Calu3 (cell line): Measurements from ENCODE around the gene ITGAV. TPM values are rescaled to one million over a fixed set of nuclear protein-coding genes. Genes with fewer than 3 reads are reported as not detected.
A peak's percentile ranks its signal among the peaks of the same experiment; 100 is the strongest.

Experiments used
- BruUV-seq: library from RNA; stranded (reverse); fragments of 400-500 nt; replicated peaks from 2 replicates; lab custom pipeline; 2021; lab: Mats Ljungman, UMichigan
- CTCF ChIA-PET: fragments of 300-600 bp; sonication (Branson Sonifier 250); formaldehyde crosslinking; loops from one replicate; lab custom pipeline; 2022; ENCODE audit warnings: antibody characterized with exemption; lab: Charles Lee
- DNase-seq: peaks from one replicate; pipeline ENCODE4 v3.0.0; 2022
- H3K27ac Mint-ChIP-seq: one replicate; pipeline ENCODE4 v1.8.0; 2022; ENCODE audit warnings: mixed read lengths; ENCODE audit not compliant: unreplicated experiment
- H3K27me3 Mint-ChIP-seq: one replicate; pipeline ENCODE4 v1.8.0; 2022; ENCODE audit warnings: mixed read lengths; ENCODE audit not compliant: unreplicated experiment
- H3K36me3 Mint-ChIP-seq: one replicate; pipeline ENCODE4 v1.8.0; 2022; ENCODE audit warnings: mild to moderate bottlenecking, moderate library complexity, mixed read lengths; ENCODE audit not compliant: insufficient read depth, unreplicated experiment
- H3K4me1 Mint-ChIP-seq: one replicate; pipeline ENCODE4 v1.8.0; 2022; ENCODE audit warnings: mild to moderate bottlenecking, low read depth, mixed read lengths; ENCODE audit not compliant: unreplicated experiment
- H3K4me3 Mint-ChIP-seq: one replicate; pipeline ENCODE4 v1.8.0; 2022; ENCODE audit warnings: mild to moderate bottlenecking, low read depth, moderate library complexity, mixed read lengths; ENCODE audit not compliant: unreplicated experiment
- H3K9me3 Mint-ChIP-seq: one replicate; pipeline ENCODE4 v1.8.0; 2022; ENCODE audit warnings: low read depth, mixed read lengths; ENCODE audit not compliant: unreplicated experiment
- intact Hi-C: fragments of 100-400 bp; cut with micrococcal nuclease; formaldehyde crosslinking; loops from one replicate; pipeline ENCODE4 v1.10.0; 2022; ENCODE audit not compliant: unreplicated experiment
- total RNA-seq: library from RNA; stranded (reverse); gene quantifications from 2 replicates; pipeline ENCODE4 v1.2.3, GENCODE V29; 2022
- TF ChIP-seq, protein P1 (sequence below): fragments of 200-600 bp; IDR thresholded peaks from one replicate; pipeline ENCODE4 v1.8.0; 2022; ENCODE audit warnings: antibody characterized with exemption; ENCODE audit not compliant: unreplicated experiment

ITGAV gene
- total RNA-seq, 1 experiment from 2014 or later, result 146 TPM

DNA sequence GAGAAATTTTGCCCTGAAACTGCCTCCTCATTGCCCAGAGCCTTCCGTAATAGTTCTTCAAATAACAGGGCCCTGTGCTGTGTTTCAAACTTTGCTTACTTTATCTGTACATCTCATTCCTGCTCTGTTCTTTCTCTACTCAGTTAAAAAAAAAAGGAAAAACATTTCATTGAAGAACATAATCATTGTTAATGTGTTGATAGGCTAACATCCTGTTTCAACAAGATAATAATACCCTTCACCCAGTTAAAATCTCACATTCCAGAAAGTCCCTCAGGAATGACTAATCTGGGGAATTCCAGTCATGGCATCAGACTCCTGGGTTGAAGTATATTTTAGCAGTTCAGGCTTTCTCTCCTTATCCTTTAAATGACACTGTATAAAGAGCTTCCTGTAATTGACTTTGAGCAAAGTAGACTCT, 45.6 kb upstream of the ITGAV start:
- peaks cover 23% of the 10 kb centered on the region for H3K4me1 Mint-ChIP-seq
- no peaks in the 10 kb centered on the region for H3K9me3 Mint-ChIP-seq
- TF ChIP-seq, protein P1, sequence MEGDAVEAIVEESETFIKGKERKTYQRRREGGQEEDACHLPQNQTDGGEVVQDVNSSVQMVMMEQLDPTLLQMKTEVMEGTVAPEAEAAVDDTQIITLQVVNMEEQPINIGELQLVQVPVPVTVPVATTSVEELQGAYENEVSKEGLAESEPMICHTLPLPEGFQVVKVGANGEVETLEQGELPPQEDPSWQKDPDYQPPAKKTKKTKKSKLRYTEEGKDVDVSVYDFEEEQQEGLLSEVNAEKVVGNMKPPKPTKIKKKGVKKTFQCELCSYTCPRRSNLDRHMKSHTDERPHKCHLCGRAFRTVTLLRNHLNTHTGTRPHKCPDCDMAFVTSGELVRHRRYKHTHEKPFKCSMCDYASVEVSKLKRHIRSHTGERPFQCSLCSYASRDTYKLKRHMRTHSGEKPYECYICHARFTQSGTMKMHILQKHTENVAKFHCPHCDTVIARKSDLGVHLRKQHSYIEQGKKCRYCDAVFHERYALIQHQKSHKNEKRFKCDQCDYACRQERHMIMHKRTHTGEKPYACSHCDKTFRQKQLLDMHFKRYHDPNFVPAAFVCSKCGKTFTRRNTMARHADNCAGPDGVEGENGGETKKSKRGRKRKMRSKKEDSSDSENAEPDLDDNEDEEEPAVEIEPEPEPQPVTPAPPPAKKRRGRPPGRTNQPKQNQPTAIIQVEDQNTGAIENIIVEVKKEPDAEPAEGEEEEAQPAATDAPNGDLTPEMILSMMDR, result no peak
- no TSS peak for BruUV-seq
- H3K36me3 Mint-ChIP-seq, result no peaks in the 10 kb centered on the region
- H3K27ac Mint-ChIP-seq, result no peak overlapping the region
- no peaks in the 10 kb centered on the region for H3K27me3 Mint-ChIP-seq
- H3K4me3 Mint-ChIP-seq, result peak overlapping the region; percentile 31
- CTCF ChIA-PET, result interaction anchor here (1.0 to 1.6 kb wide), 5 partner anchors 13 to 318 kb away, joined by 3 to 4 read pairs (median 4); partner anchors contain the start of gene ITGAV
- DNase-seq, result peak; percentile 38
- intact Hi-C loops, result loop anchor here (1.0 to 5.0 kb wide), 2 partner anchors 33 to 48 kb away; no protein-coding TSS in a partner anchor

DNA sequence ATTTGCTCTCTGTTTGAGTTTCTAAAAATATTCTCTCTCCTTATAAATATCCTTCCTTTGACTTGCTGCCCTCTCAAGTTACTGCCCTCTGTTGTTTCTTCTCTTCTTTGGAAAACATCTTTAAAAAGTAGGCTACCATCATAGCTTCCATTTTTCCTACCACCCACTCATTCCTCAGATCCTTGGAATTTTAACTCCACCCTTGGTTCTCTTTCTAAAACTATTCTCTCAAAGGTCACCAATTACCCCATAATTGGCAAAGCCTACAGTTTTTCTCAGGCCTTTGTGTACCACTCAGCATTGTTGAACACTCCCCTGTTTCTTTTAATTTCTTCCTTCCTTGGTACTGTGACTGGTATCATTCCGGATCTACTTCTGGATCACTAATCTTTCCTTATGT, 43.0 kb upstream of the ITGAV start:
- TF ChIP-seq, protein P1, result no peak
- CTCF ChIA-PET, result no interaction called here
- no peak for DNase-seq
- BruUV-seq, result no TSS peak
- H3K27ac Mint-ChIP-seq, result no peak overlapping the region
- peaks cover 7% of the 10 kb centered on the region for H3K4me1 Mint-ChIP-seq
- H3K27me3 Mint-ChIP-seq, result no peaks in the 10 kb centered on the region
- H3K9me3 Mint-ChIP-seq, result no peaks in the 10 kb centered on the region
- intact Hi-C loops, result no loop called here
- H3K4me3 Mint-ChIP-seq, result no peak overlapping the region
- H3K36me3 Mint-ChIP-seq, result no peaks in the 10 kb centered on the region

DNA sequence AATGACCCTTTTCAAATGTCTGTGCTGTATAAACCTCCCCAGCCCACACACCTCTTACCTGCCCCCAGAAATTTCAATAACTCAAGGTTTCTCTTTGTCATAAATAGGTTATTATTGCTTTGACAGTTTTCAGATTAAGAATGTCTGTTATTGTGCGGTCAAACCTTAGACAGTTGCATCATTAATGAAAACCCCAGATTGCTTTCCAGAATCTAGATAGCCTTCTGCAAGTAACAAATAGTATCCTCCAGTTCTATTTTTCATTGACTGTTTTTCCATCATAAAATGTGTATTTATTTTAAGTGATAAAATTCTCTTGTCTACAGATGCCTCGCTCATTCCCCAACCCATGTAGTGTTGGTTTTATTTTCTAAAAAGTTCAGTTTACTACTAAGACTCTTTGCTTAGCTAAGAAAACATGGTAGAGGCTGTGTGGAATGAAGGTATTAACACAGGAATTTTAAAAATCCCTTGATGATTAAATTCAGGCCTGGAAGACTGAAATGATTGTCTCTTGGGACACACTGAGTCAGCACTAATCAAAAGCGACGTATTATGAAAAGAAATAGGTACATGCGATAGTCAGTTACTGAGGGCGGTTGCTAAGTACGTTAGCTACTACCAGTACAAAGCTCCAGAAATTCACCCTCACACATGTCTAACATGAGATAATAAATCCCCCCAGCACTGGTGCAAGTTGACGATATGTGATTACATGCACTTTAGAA, 38.4 kb upstream of the ITGAV start:
- H3K36me3 Mint-ChIP-seq, result no peaks in the 10 kb centered on the region
- H3K27ac Mint-ChIP-seq, result no peak overlapping the region
- no TSS peak for BruUV-seq
- H3K9me3 Mint-ChIP-seq, result no peaks in the 10 kb centered on the region
- H3K27me3 Mint-ChIP-seq, result no peaks in the 10 kb centered on the region
- H3K4me3 Mint-ChIP-seq, result no peak overlapping the region
- DNase-seq, result no peak
- CTCF ChIA-PET, result no interaction called here
- intact Hi-C loops, result no loop called here
- TF ChIP-seq, protein P1, result no peak
- peaks cover 16% of the 10 kb centered on the region for H3K4me1 Mint-ChIP-seq

GRCh38 chr2:186554429-186554828, 35.4 kb upstream of the ITGAV start:
- Mint-ChIP-seq H3K9me3 (no peaks in the 10 kb centered on the region), H3K36me3 (no peaks in the 10 kb centered on the region), H3K27me3 (no peaks in the 10 kb centered on the region), H3K4me3 (no peak overlapping the region), H3K27ac (no peak overlapping the region), H3K4me1 (peaks cover 16% of the 10 kb centered on the region)
- TF ChIP-seq, protein P1, result no peak
- CTCF ChIA-PET, result interaction anchor here (1.2 to 1.3 kb wide), 3 partner anchors 15 to 50 kb away, joined by 3 to 4 read pairs (median 4); partner anchors contain the start of gene ITGAV
- intact Hi-C loops, result no loop called here
- DNase-seq, result no peak
- no TSS peak for BruUV-seq
